Activated CD8-positive, alpha-beta memory T cell treated with anti-CD3 and anti-CD28 coated beads, Interleukin-2, amount 10 ng/mL, durations not matched to agents 7 days and 5 days (primary cell): ENCODE results near the gene COL24A1. TPM values are rescaled to one million over a fixed set of nuclear protein-coding genes. Genes with fewer than 3 reads are reported as not detected.
"Not testable (repeated sequence)": the region's sequence is repeated elsewhere in the genome, so short reads cannot be mapped to it uniquely, and the experiment has no call there.

Experiments used
- ATAC-seq: fragments of 150-1000 bp; cut with Tn5 transposase; one replicate; pipeline ENCODE4 v1.10.0; 2021; ENCODE audit warnings: moderate library complexity
- CTCF ChIA-PET: fragments of 350-600 bp; sonication (Branson Sonifier 250); formaldehyde crosslinking; loops from one replicate; lab custom pipeline; 2021; ENCODE audit warnings: antibody characterized with exemption; lab: Charles Lee
- DNase-seq: peaks from one replicate; pipeline ENCODE4 v3.0.0-alpha.2; 2020
- H3K27ac Mint-ChIP-seq: one replicate; pipeline ENCODE4 v1.8.0; 2021; ENCODE audit warnings: mild to moderate bottlenecking, mixed read lengths
- H3K27me3 Mint-ChIP-seq: one replicate; pipeline ENCODE4 v1.8.0; 2021; ENCODE audit warnings: mixed read lengths
- H3K36me3 Mint-ChIP-seq: one replicate; pipeline ENCODE4 v1.8.0; 2021; ENCODE audit warnings: mild to moderate bottlenecking, mixed read lengths
- H3K4me1 Mint-ChIP-seq: one replicate; pipeline ENCODE4 v1.8.0; 2021; ENCODE audit warnings: mixed read lengths
- H3K4me3 Mint-ChIP-seq: one replicate; pipeline ENCODE4 v1.8.0; 2021; ENCODE audit warnings: mild to moderate bottlenecking, moderate library complexity, mixed read lengths
- H3K9me3 Mint-ChIP-seq: one replicate; pipeline ENCODE4 v1.8.0; 2022; ENCODE audit warnings: low read depth, mixed read lengths
- total RNA-seq, 2 experiments: library from RNA; stranded (reverse); gene quantifications; one replicate each; pipeline ENCODE4 v1.2.3, GENCODE V29; 2021

Gene COL24A1
- total RNA-seq, 2 experiments from 2014 or later = not detected

- ATAC-seq (no peak), DNase-seq (no peak)
- Mint-ChIP-seq H3K4me1 (no peaks in the 10 kb centered on the region), H3K4me3 (no peak overlapping the region), H3K9me3 (peaks cover 2% of the 10 kb centered on the region), H3K27ac (no peak overlapping the region), H3K27me3 (no peaks in the 10 kb centered on the region), H3K36me3 (no peaks in the 10 kb centered on the region)
- CTCF ChIA-PET = no interaction called here
Observed at GRCh38 chr1:85801520-85801919, 355.1 kb downstream of the COL24A1 start.

- H3K27ac Mint-ChIP-seq = no peak overlapping the region
- no peaks in the 10 kb centered on the region for H3K36me3 Mint-ChIP-seq
- CTCF ChIA-PET = no interaction called here
- no peak overlapping the region for H3K4me3 Mint-ChIP-seq
- ATAC-seq (no peak), DNase-seq (no peak)
- no peaks in the 10 kb centered on the region for H3K27me3 Mint-ChIP-seq
- no peaks in the 10 kb centered on the region for H3K4me1 Mint-ChIP-seq
- H3K9me3 Mint-ChIP-seq = peaks cover 2% of the 10 kb centered on the region
Observed at GRCh38 chr1:85799737-85800136, 356.8 kb downstream of the COL24A1 start.

GRCh38 chr1:85798419-85798818, 358.2 kb downstream of the COL24A1 start:
- Mint-ChIP-seq H3K27me3 (peaks cover 5% of the 10 kb centered on the region), H3K4me3 (no peak overlapping the region), H3K9me3 (peaks cover 2% of the 10 kb centered on the region), H3K4me1 (no peaks in the 10 kb centered on the region), H3K36me3 (no peaks in the 10 kb centered on the region), H3K27ac (no peak overlapping the region)
- ATAC-seq (no peak), DNase-seq (no peak)
- CTCF ChIA-PET = no interaction called here

- ATAC-seq, H3K9me3 Mint-ChIP-seq, H3K4me3 Mint-ChIP-seq, H3K36me3 Mint-ChIP-seq, H3K27me3 Mint-ChIP-seq, DNase-seq, CTCF ChIA-PET, H3K27ac Mint-ChIP-seq, H3K4me1 Mint-ChIP-seq: not testable (repeated sequence)
Observed at GRCh38 chr1:85777021-85777420, 379.6 kb downstream of the COL24A1 start.

- Mint-ChIP-seq H3K4me3 (no peak overlapping the region), H3K36me3 (no peaks in the 10 kb centered on the region), H3K27ac (no peak overlapping the region), H3K4me1 (no peaks in the 10 kb centered on the region), H3K9me3 (no peaks in the 10 kb centered on the region), H3K27me3 (no peaks in the 10 kb centered on the region)
- DNase-seq = no peak
- CTCF ChIA-PET = no interaction called here
- ATAC-seq = no peak
Observed at GRCh38 chr1:85762804-85763203, 393.8 kb downstream of the COL24A1 start.

- ATAC-seq (no peak), DNase-seq (no peak)
- Mint-ChIP-seq H3K4me3 (no peak overlapping the region), H3K27ac (no peak overlapping the region), H3K36me3 (no peaks in the 10 kb centered on the region), H3K4me1 (no peaks in the 10 kb centered on the region), H3K9me3 (no peaks in the 10 kb centered on the region), H3K27me3 (no peaks in the 10 kb centered on the region)
- CTCF ChIA-PET = no interaction called here
Observed at GRCh38 chr1:85756864-85757263, 399.7 kb downstream of the COL24A1 start.

- CTCF ChIA-PET = interaction anchor here (0.5 kb wide), 1 partner anchor 66 kb away, joined by 3 read pairs; no protein-coding TSS in a partner anchor
- Mint-ChIP-seq H3K4me1 (no peaks in the 10 kb centered on the region), H3K4me3 (no peak overlapping the region), H3K9me3 (no peaks in the 10 kb centered on the region), H3K27ac (no peak overlapping the region), H3K27me3 (peaks cover 9% of the 10 kb centered on the region), H3K36me3 (no peaks in the 10 kb centered on the region)
- ATAC-seq (no peak), DNase-seq (no peak)
Observed at GRCh38 chr1:85748120-85748519, 408.5 kb downstream of the COL24A1 start.

- Mint-ChIP-seq H3K4me3 (no peak overlapping the region), H3K27me3 (peaks cover 18% of the 10 kb centered on the region), H3K4me1 (no peaks in the 10 kb centered on the region), H3K27ac (no peak overlapping the region), H3K36me3 (no peaks in the 10 kb centered on the region), H3K9me3 (no peaks in the 10 kb centered on the region)
- CTCF ChIA-PET = no interaction called here
- ATAC-seq (no peak), DNase-seq (no peak)
Observed at GRCh38 chr1:85746777-85747176, 409.8 kb downstream of the COL24A1 start.

- no peaks in the 10 kb centered on the region for H3K4me1 Mint-ChIP-seq
- H3K9me3 Mint-ChIP-seq = no peaks in the 10 kb centered on the region
- H3K4me3 Mint-ChIP-seq = no peak overlapping the region
- no peaks in the 10 kb centered on the region for H3K36me3 Mint-ChIP-seq
- CTCF ChIA-PET = no interaction called here
- DNase-seq (no peak), ATAC-seq (no peak)
- no peak overlapping the region for H3K27ac Mint-ChIP-seq
- peaks cover 18% of the 10 kb centered on the region for H3K27me3 Mint-ChIP-seq
Observed at GRCh38 chr1:85743814-85744213, 412.8 kb downstream of the COL24A1 start.

- Mint-ChIP-seq H3K27me3 (peaks cover 8% of the 10 kb centered on the region), H3K27ac (no peak overlapping the region), H3K4me3 (no peak overlapping the region), H3K36me3 (no peaks in the 10 kb centered on the region), H3K9me3 (no peaks in the 10 kb centered on the region), H3K4me1 (no peaks in the 10 kb centered on the region)
- CTCF ChIA-PET = no interaction called here
- no peak for ATAC-seq
- DNase-seq = no peak
Observed at GRCh38 chr1:85734931-85735330, 421.6 kb downstream of the COL24A1 start.

- Mint-ChIP-seq H3K27ac (no peak overlapping the region), H3K27me3 (peaks cover 14% of the 10 kb centered on the region), H3K9me3 (peaks cover 10% of the 10 kb centered on the region), H3K4me1 (peaks cover 5% of the 10 kb centered on the region), H3K36me3 (peaks cover 2% of the 10 kb centered on the region), H3K4me3 (no peak overlapping the region)
- ATAC-seq (no peak), DNase-seq (no peak)
- CTCF ChIA-PET = interaction anchor here (1.1 kb wide), 1 partner anchor 410 kb away, joined by 5 read pairs; no protein-coding TSS in a partner anchor
Observed at GRCh38 chr1:85718678-85719340, 437.8 kb downstream of the COL24A1 start.

- CTCF ChIA-PET, ATAC-seq, H3K9me3 Mint-ChIP-seq, H3K4me3 Mint-ChIP-seq, DNase-seq, H3K27me3 Mint-ChIP-seq, H3K4me1 Mint-ChIP-seq, H3K36me3 Mint-ChIP-seq, H3K27ac Mint-ChIP-seq: not testable (repeated sequence)
Observed at GRCh38 chr1:85714418-85715114, 442.0 kb downstream of the COL24A1 start.

- ATAC-seq (no peak), DNase-seq (no peak)
- CTCF ChIA-PET = interaction anchor here (1.0 to 1.3 kb wide), 4 partner anchors 10 to 71 kb away, joined by 3 to 6 read pairs (median 4); no protein-coding TSS in a partner anchor
- no peaks in the 10 kb centered on the region for H3K27me3 Mint-ChIP-seq
- peaks cover 20% of the 10 kb centered on the region for H3K36me3 Mint-ChIP-seq
- H3K27ac Mint-ChIP-seq = no peak overlapping the region
- H3K4me1 Mint-ChIP-seq = peaks cover 16% of the 10 kb centered on the region
- H3K9me3 Mint-ChIP-seq = peaks cover 2% of the 10 kb centered on the region
- H3K4me3 Mint-ChIP-seq = no peak overlapping the region
Observed at GRCh38 chr1:85708829-85709227, 447.7 kb downstream of the COL24A1 start.
